Ureter (tissue), 1 donor: ENCODE measurements around the gene PRKD2. TPM values are rescaled to one million over a fixed set of nuclear protein-coding genes. Genes with fewer than 3 reads are reported as not detected.
"Not testable (repeated sequence)": the region's sequence is repeated elsewhere in the genome, so short reads cannot be mapped to it uniquely, and the experiment has no call there.

Experiments used
- DNase-seq: peaks from one replicate; pipeline ENCODE4 v3.0.0-alpha.2; 2020; ENCODE audit warnings: low spot score
- total RNA-seq: library from RNA; stranded (reverse); gene quantifications from one replicate; pipeline ENCODE4 v1.2.4, GENCODE V29; 2023
- donor health status: DM: yes; HTN: yes; CAD: no.

The PRKD2 gene
- total RNA-seq: 57.1 TPM

- peak; percentile 94 for DNase-seq
Observed at GRCh38 chr19:46717034-46717715, at the start of gene PRKD2. Gene PRKD2 (minus strand): TSS chr19:46717114. CDS start chr19:46716370, 744 bp downstream.

GRCh38 chr19:46764817-46765291 lies 47.9 kb upstream of the PRKD2 start:
- DNase-seq: no peak

DNA sequence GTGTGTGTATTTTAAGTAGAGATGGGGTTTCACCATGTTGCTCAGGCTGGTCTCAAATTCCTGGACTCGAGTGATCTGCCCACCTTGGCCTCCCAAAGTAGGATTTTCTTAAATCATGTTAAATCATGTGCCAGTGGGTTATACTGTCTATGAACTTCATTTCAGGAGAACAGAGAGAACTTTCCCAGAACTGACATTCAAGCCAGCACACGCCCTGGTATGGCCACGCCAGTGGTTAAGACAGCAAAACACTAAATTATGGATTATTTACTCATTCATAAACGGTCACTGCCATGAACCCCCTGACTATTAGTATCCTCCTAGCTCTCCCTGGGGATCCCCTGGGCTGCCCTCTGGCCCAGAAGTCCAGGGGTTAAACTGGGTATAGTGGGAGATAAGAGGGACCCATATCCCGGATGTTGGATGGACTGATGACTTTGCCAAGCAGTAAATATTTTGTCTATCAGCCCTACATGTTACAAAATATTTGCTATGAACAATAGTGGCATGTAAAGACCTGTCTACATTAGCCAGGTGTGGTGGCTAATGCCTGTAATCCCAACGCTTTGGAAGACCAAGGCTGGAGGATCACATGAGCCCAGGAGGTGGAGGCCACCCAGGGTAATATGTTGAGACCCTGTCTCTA lies 45.5 kb upstream of the PRKD2 start:
- no peak for DNase-seq

DNA sequence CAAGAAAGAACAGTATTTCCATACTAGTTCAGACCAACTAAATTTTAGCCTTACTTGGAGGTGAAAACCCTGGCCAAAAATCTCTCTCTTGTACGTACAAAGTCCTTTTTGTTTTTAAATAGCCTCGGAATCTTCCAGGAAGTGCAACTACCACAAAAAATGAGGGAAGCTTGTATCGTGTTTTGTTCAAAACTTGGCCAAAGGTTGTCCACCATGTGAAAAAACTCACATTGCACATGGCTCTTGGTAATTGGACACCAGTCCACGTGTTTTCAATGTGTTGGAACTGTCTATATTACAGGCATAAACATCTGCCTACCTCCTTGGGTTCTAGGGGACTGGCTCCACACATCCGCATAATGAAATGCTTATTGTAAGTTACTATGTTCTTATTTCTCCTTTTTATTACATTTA lies 44.5 kb upstream of the PRKD2 start:
- DNase-seq: no peak

GRCh38 chr19:46760897-46761296 lies 44.0 kb upstream of the PRKD2 start:
- not testable (repeated sequence) for DNase-seq

GRCh38 chr19:46760363-46760762 lies 43.4 kb upstream of the PRKD2 start:
- DNase-seq: no peak

DNA sequence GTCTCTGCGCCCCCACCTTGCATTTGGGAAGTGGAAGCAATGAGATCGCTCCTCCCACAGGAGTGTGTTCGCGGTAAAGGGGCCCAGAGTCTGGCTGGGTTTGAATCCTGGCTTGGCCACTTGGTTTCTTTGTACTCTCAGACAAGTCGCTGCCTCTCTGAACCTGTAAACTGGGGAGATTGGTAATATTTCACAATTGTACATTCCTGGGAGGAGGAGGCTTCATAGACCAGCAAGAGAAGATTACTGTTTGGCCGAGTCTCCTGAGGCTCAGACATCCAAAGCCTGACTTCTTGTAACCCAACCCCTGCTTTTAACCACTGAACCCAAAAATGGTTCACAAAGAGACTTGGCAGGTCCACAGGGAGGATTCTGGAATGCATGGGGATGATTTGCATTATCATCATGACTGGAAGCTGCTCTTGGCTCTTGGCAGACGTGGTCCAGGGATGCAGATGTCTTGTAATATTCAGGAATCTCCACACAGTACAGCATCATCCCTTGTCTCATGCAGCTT lies 43.0 kb upstream of the PRKD2 start:
- DNase-seq: no peak

- DNase-seq: no peak
Observed at GRCh38 chr19:46759206-46759605, 42.3 kb upstream of the PRKD2 start.

DNA sequence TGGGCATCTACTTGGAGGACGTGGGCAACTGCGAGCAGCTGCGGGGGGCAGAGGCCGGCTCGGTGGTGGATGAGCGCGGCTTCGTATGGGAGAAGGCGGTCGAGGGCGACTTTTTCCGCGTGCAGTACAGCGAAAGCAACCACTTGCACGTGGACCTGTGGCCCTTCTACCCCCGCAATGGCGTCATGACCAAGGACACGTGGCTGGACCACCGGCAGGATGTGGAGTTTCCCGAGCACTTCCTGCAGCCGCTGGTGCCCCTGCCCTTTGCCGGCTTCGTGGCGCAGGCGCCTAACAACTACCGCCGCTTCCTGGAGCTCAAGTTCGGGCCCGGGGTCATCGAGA lies 39.6 kb upstream of the PRKD2 start:
- DNase-seq: no peak

- no peak for DNase-seq
Observed at GRCh38 chr19:46755853-46756543, 39.1 kb upstream of the PRKD2 start.

DNA sequence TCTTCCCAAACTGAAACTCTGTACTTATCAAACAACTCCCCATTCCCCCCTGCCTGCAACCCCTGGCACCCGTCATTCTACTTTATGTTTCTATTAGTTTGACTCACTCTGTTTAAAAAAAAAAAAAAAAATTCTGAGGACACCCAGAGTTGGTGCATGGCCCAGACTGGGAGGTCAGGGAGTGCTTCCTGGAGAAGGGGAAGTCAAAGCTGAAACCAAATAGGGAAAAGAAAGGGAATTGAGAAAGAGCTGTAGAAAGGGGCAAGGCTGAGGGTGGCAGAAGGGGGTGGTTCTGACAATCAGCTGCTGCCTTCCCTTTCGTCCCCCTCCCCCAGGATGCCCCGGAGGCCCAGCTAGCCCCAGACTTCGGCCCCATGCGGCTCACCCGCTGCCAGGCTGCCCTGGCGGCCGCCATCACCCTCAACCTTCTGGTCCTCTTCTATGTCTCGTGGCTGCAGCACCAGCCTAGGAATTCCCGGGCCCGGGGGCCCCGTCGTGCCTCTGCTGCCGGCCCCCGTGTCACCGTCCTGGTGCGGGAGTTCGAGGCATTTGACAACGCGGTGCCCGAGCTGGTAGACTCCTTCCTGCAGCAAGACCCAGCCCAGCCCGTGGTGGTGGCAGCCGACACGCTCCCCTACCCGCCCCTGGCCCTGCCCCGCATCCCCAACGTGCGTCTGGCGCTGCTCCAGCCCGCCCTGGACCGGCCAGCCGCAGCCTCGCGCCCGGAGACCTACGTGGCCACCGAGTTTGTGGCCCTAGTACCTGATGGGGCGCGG lies 38.4 kb upstream of the PRKD2 start:
- no peak for DNase-seq

GRCh38 chr19:46753420-46754155 lies 36.7 kb upstream of the PRKD2 start:
- no peak for DNase-seq

GRCh38 chr19:46748325-46749109 lies 31.6 kb upstream of the PRKD2 start:
- DNase-seq: no peak

- no peak for DNase-seq
Observed at GRCh38 chr19:46746281-46747057, 29.6 kb upstream of the PRKD2 start, which contains the start of gene STRN4. Gene STRN4 (minus strand): TSS chr19:46746450. CDS start chr19:46746430, 20 bp downstream.

GRCh38 chr19:46745521-46746280 lies 28.8 kb upstream of the PRKD2 start, which contains the start of gene FKRP:
Gene FKRP (plus strand): TSS chr19:46746057. CDS start chr19:46755451, 9,394 bp downstream.
- DNase-seq: no peak

DNA sequence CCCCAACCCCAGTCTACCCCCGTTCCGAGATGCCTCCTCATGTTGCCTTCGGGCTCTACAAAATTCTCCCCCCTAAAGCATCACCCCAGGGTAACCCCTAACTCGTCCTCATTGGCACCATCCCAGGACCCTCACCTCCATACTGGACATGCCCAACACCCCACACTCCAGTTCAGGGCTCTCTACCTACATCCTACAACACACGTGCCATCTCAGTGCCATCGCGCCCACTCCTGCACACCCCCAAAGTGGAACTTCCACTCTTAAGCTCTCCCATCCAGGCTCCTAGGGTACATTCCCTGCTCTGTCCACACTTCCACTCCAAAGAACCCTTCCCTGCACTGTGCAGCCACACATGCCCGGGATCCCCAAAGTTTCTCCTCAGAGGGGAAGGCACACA lies 28.1 kb upstream of the PRKD2 start:
- no peak for DNase-seq

DNA sequence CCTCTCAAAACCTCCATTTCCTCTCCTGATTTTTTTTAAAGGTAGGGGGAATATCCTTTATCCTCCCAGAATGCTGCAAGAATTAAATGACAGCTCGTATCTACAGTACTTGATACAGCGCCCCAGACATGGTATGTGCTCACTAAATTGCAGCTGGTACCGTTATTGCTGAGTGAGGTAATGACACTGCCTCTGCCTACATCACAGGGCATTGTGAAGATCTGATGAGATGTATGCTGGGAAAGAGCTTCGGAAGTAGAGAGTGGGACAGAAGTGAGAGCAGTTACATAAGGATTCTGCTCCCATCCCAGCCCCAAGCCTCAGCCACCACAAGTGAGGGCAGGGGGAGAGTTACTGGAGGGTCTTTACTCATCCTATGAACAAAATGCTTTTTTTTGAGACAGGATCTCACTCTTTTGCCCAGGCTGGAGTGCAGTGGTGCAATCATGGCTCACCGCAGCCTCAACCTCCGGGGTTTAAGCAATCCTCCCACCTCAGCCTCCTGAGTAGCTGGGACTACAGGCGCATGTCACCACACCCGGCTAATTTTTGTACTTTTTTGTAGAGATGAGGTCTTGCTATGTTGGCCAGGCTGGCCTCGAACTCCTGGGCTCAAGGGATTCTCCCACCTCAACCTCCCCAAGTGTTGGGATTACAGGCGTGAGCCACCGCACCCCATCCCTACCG lies 27.2 kb upstream of the PRKD2 start:
- no peak for DNase-seq

DNA sequence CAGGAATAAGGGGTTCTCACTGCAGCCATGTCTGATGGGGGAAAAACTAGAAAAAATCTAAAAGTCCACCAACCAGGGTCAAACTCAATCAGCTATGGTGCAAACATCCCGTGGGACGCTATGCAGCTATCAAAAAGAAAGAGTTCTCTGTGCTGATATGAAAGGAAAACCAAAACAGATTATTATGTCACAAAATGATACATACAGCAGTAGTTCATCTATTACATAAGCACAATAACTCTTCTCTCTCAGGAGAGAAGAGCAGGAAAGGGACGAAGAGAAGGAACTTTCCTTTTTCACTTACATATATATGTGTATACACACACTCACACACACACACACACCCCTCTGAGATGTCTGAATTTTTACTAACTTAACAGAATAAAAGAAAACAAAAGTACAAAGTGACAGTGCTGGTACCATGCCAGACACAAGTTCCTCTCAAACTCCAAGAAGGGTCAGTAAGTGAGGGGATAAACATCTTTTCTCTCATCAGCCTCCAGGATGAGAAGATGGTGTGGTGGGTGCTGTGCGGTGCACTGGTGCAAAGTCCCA lies 26.1 kb upstream of the PRKD2 start:
- no peak for DNase-seq
